ENCODE data around the gene CLRN2. TPM values are rescaled to one million over a fixed set of nuclear protein-coding genes. Genes with fewer than 3 reads are reported as not detected.

The CLRN2 gene
- total RNA-seq, 1 donor from 2014 or later: not detected

DNA sequence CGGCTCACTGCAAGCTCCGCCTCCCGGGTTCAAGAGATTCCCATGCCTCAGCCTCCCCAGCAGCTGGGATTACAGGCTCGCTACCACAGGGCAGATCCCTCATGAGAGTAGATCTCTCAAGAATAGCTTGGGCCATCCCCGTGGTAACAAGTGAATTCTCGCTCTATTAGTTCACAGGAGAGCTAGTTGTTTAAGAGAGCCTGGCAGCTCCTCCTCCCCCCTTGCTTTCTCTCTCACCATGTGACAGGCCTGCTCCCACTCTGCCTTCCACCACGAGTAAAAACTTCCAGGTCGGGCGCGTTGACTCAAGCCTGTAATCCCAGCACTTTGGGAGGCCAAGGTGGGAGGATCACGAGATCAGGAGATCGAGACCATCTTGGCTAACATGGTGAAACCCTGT lies 31.7 kb downstream of the CLRN2 start:
- TF ChIP-seq, protein P1, sequence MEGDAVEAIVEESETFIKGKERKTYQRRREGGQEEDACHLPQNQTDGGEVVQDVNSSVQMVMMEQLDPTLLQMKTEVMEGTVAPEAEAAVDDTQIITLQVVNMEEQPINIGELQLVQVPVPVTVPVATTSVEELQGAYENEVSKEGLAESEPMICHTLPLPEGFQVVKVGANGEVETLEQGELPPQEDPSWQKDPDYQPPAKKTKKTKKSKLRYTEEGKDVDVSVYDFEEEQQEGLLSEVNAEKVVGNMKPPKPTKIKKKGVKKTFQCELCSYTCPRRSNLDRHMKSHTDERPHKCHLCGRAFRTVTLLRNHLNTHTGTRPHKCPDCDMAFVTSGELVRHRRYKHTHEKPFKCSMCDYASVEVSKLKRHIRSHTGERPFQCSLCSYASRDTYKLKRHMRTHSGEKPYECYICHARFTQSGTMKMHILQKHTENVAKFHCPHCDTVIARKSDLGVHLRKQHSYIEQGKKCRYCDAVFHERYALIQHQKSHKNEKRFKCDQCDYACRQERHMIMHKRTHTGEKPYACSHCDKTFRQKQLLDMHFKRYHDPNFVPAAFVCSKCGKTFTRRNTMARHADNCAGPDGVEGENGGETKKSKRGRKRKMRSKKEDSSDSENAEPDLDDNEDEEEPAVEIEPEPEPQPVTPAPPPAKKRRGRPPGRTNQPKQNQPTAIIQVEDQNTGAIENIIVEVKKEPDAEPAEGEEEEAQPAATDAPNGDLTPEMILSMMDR (IDR thresholded peaks at IDR 0.05; ENCODE audit: insufficient read depth, low read length, severe bottlenecking): no peak
- FAIRE-seq: no peak
- H3K27me3 ChIP-seq (ENCODE audit: control insufficient read depth, insufficient read depth, low read length): no peaks in the 10 kb centered on the region
- no peaks in the 10 kb centered on the region for H3K36me3 ChIP-seq (ENCODE audit: control insufficient read depth, insufficient read depth, low read length)
- DNase-seq (ENCODE audit: low read depth): no peak
- H3K4me3 ChIP-seq (ENCODE audit: low read depth, low read length): no peak overlapping the region

DNA sequence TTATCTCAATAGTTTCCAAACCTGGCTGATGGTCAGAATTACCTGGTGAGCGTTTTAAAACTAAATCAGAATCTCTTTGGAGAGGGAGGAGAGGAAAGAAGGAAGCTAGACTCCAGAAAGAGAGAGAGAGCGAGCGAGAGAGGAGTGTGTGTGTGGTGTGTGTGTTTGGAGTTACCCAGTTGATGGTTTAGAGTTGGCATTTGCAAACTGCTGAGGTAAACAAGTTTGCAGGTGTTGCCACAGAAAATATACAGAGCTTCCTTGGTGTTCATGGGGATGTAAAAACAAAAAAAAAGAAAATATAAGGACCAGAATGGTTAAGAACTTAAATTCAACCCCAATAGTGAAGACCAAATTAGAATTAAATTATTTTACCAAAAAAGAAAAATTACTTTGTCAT lies 35.6 kb downstream of the CLRN2 start:
- no peak overlapping the region for H3K4me3 ChIP-seq (ENCODE audit: low read depth, low read length)
- no peak for DNase-seq (ENCODE audit: low read depth)
- TF ChIP-seq, protein P1 (IDR thresholded peaks at IDR 0.05; ENCODE audit: insufficient read depth, low read length, severe bottlenecking): no peak
- no peak for FAIRE-seq
- H3K27me3 ChIP-seq (ENCODE audit: control insufficient read depth, insufficient read depth, low read length): no peaks in the 10 kb centered on the region
- H3K36me3 ChIP-seq (ENCODE audit: control insufficient read depth, insufficient read depth, low read length): no peaks in the 10 kb centered on the region

DNA sequence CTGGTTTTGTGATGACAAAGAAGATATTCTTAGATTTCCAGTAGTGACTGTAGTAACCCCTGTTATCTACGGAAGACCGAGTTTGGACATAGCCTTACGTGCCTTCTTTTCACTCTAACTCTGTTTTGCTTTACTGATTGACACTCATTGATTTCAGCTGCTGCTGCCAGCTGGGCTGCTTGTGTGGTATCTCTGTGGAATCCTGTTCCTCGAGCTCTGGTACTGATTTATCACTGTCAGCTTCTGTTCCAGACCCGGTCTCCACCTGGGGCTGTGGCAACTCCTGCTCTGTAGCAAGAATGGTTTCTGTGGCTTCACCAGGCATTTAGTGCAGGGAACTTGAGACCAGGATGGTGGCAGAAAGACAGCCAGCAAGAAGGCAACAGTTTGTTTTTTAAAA lies 37.5 kb downstream of the CLRN2 start:
- no peaks in the 10 kb centered on the region for H3K36me3 ChIP-seq (ENCODE audit: control insufficient read depth, insufficient read depth, low read length)
- no peak for FAIRE-seq
- TF ChIP-seq, protein P1 (IDR thresholded peaks at IDR 0.05; ENCODE audit: insufficient read depth, low read length, severe bottlenecking): no peak
- H3K4me3 ChIP-seq (ENCODE audit: low read depth, low read length): no peak overlapping the region
- no peaks in the 10 kb centered on the region for H3K27me3 ChIP-seq (ENCODE audit: control insufficient read depth, insufficient read depth, low read length)
- DNase-seq (ENCODE audit: low read depth): no peak

DNA sequence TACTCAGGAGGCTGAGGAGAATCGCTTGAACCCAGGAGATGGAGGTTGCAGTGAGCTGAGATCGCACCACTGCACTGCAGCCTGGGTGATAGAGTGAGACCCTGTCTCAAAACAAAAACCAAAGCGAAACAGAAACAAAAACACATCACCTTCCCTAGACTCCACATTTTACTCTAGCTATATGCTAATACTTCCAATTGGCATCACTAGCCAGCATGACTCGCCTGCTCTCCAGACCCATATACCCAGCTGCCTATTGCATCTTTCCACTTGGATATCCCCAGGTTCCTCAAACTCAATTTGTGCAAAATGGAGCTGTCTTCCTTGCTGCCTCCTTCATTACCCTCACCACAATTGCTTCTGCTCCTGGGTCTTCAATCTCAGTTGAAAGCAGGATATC lies 39.6 kb downstream of the CLRN2 start:
- no peak for DNase-seq (ENCODE audit: low read depth)
- Histone ChIP-seq H3K27me3 (ENCODE audit: control insufficient read depth, insufficient read depth, low read length) (no peaks in the 10 kb centered on the region), H3K4me3 (ENCODE audit: low read depth, low read length) (no peak overlapping the region), H3K36me3 (ENCODE audit: control insufficient read depth, insufficient read depth, low read length) (no peaks in the 10 kb centered on the region)
- FAIRE-seq: no peak
- TF ChIP-seq, protein P1 (IDR thresholded peaks at IDR 0.05; ENCODE audit: insufficient read depth, low read length, severe bottlenecking): no peak

DNA sequence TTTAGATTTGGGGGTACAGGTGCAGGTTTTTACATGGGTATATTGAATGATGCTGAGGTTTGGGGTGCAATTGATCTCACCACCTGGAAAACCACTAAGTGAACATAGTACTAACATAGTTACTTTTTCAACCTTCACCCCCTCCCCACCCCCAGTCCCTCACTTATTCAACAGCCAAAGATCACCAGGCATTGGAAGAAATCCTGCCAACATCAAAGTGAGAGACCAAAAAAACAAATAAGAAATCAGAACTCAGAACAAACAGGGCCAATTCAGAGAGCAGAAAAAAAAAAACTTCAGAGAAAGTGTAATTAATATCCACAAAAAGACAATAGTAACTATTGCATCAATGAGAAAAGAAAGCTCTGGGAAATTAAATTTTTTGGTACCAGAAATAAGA lies 41.5 kb downstream of the CLRN2 start:
- no peak for DNase-seq (ENCODE audit: low read depth)
- H3K36me3 ChIP-seq (ENCODE audit: control insufficient read depth, insufficient read depth, low read length): no peaks in the 10 kb centered on the region
- FAIRE-seq: no peak
- TF ChIP-seq, protein P1 (IDR thresholded peaks at IDR 0.05; ENCODE audit: insufficient read depth, low read length, severe bottlenecking): no peak
- H3K27me3 ChIP-seq (ENCODE audit: control insufficient read depth, insufficient read depth, low read length): no peaks in the 10 kb centered on the region
- H3K4me3 ChIP-seq (ENCODE audit: low read depth, low read length): no peak overlapping the region

DNA sequence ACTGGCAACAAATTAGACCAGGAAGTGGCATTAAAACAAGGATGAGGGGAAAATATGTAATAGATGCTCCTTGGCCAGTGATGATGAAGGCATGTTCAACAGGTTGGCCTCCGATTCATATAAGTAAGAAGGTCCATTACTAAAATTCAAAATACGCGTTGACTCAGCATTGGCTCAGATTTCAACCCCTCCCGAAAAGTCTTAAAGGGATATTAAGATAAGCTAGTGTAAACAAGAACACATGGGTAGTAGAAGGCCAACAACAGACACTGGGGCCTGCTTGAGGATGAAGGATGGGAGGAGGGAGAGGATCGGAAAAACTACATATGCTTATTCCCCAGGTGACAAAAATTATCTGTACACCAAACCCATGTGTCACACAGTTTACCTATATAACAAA lies 42.9 kb downstream of the CLRN2 start:
- no peak overlapping the region for H3K4me3 ChIP-seq (ENCODE audit: low read depth, low read length)
- TF ChIP-seq, protein P1 (IDR thresholded peaks at IDR 0.05; ENCODE audit: insufficient read depth, low read length, severe bottlenecking): no peak
- no peaks in the 10 kb centered on the region for H3K36me3 ChIP-seq (ENCODE audit: control insufficient read depth, insufficient read depth, low read length)
- H3K27me3 ChIP-seq (ENCODE audit: control insufficient read depth, insufficient read depth, low read length): no peaks in the 10 kb centered on the region
- DNase-seq (ENCODE audit: low read depth) (peak; percentile 68), FAIRE-seq (no peak)
